Measurements from ENCODE around the gene TTC4.

Gene TTC4

GRCh38 chr1:54788459-54788858, 72.8 kb downstream of the TTC4 start:
- Histone ChIP-seq H3K9ac (ENCODE audit: low read length) (no peak overlapping the region), H3K27ac (ENCODE audit: low read depth, low read length) (no peak overlapping the region), H3K9me3 (ENCODE audit: low read length) (peaks cover 5% of the 10 kb centered on the region), H3K36me3 (ENCODE audit: insufficient read depth, low read length) (no peaks in the 10 kb centered on the region), H3K4me1 (ENCODE audit: insufficient read depth, low read length) (peaks cover 42% of the 10 kb centered on the region), H3K4me3 (ENCODE audit: low read depth in 1 of 2, low read length in 2 of 2) (no peak overlapping the region), H3K27me3 (ENCODE audit: control insufficient read depth in 1 of 2, insufficient read depth in 2 of 2, low read length in 2 of 2) (no peaks in the 10 kb centered on the region)

- H3K9ac ChIP-seq (ENCODE audit: low read length), result no peak overlapping the region
- no peaks in the 10 kb centered on the region for H3K36me3 ChIP-seq (ENCODE audit: insufficient read depth, low read length)
- peak overlapping the region in 1 of 2 donors; percentile 16 for H3K4me3 ChIP-seq (ENCODE audit: low read depth in 1 of 2, low read length in 2 of 2)
- H3K4me1 ChIP-seq (ENCODE audit: insufficient read depth, low read length), result peaks cover 52% of the 10 kb centered on the region
- peaks cover 5% of the 10 kb centered on the region for H3K9me3 ChIP-seq (ENCODE audit: low read length)
- H3K27me3 ChIP-seq (ENCODE audit: control insufficient read depth in 1 of 2, insufficient read depth in 2 of 2, low read length in 2 of 2), result no peaks in the 10 kb centered on the region
- no peak overlapping the region for H3K27ac ChIP-seq (ENCODE audit: low read depth, low read length)
Observed at GRCh38 chr1:54791880-54792522, 76.3 kb downstream of the TTC4 start.
